Measurements from ENCODE around the gene OVCA2. TPM values are rescaled to one million over a fixed set of nuclear protein-coding genes. Genes with fewer than 3 reads are reported as not detected.
A peak's percentile ranks its signal among the peaks of the same experiment; 100 is the strongest.

Gene OVCA2
- total and polyA plus RNA-seq, 2 donors (not counting 3 experiments of a cell fraction or from before 2014, with no cell fraction given): 41.3 to 84.2 TPM

GRCh38 chr17:2013994-2014317 is 27.9 kb upstream of the OVCA2 start:
- DNase-seq (ENCODE audit: low read depth, low spot score) (no peak), FAIRE-seq (peak; percentile 26)
- ChIA-PET POLR2A (no interaction called here), CTCF (interaction anchor here (1.1 kb wide), 1 partner anchor 12 kb away, joined by 5 read pairs; the partner anchor contains the start of gene RTN4RL1)
- H3K9me1 ChIP-seq (replicated peaks; ENCODE audit: control insufficient read depth, extremely low read depth, insufficient read depth, low read length): no peaks in the 10 kb centered on the region
- no peak overlapping the region for H3K9ac ChIP-seq (replicated peaks; ENCODE audit: extremely low read depth, insufficient read depth, low read length)
- H3K27ac ChIP-seq (ENCODE audit: insufficient read depth, low read depth, low read length): no peak overlapping the region
- H3K4me2 ChIP-seq (ENCODE audit: insufficient read depth, low read length): no peak overlapping the region
- H3K4me1 ChIP-seq (ENCODE audit: control insufficient read depth, extremely low read depth, insufficient read depth, low read length): no peaks in the 10 kb centered on the region
- no TSS peak for BruUV-seq (replicated peaks)
- no peaks in the 10 kb centered on the region for H3K79me2 ChIP-seq (ENCODE audit: control insufficient read depth, insufficient read depth, low read length)
- no peaks in the 10 kb centered on the region for H3K9me3 ChIP-seq (replicated peaks; ENCODE audit: control insufficient read depth, insufficient read depth, low read length)
- no peak overlapping the region for H3K4me3 ChIP-seq (replicated peaks in 1 of 3; ENCODE audit: insufficient read depth in 1 of 3, low read depth in 1 of 3, low read length in 3 of 3)
- no peak overlapping the region for H2AFZ ChIP-seq (ENCODE audit: low read depth, low read length)
- H4K20me1 ChIP-seq (replicated peaks; ENCODE audit: control insufficient read depth, extremely low read depth, insufficient read depth, low read length): no peaks in the 10 kb centered on the region
- intact Hi-C loops (cut with micrococcal nuclease): no loop called here
- no peaks in the 10 kb centered on the region for H3K36me3 ChIP-seq (ENCODE audit: control insufficient read depth in 2 of 2, extremely low read depth in 1 of 2, insufficient read depth in 2 of 2, low read length in 2 of 2)
- H3K27me3 ChIP-seq (ENCODE audit: control insufficient read depth in 2 of 2, insufficient read depth in 2 of 2, low read length in 2 of 2): peaks cover 0 to 6% of the 10 kb centered on the region in 2 experiments
- dilution Hi-C loops (cut with MboI; ENCODE audit: extremely low pct_ligation_motif_present, low sequenced_read_pairs): no loop called here
- no peak for TF ChIP-seq GATA2 (IDR thresholded peaks at IDR 0.05; ENCODE audit: insufficient read depth, insufficient read length, low read depth, low read length)
- no peak for TF ChIP-seq EZH2 (IDR thresholded peaks at IDR 0.05; ENCODE audit: borderline replicate concordance, low read depth, low read length, severe bottlenecking)
- no peak for TF ChIP-seq FOS (IDR thresholded peaks at IDR 0.05; ENCODE audit: borderline replicate concordance, insufficient read depth, low read length)
- no peak for TF ChIP-seq CTCF (IDR thresholded peaks at IDR 0.05; ENCODE audit: extremely low read depth in 1 of 2, insufficient read depth in 1 of 2, low read depth in 1 of 2, low read length in 2 of 2)
- TF ChIP-seq MAX (IDR thresholded peaks at IDR 0.05; ENCODE audit: insufficient read depth, insufficient read length): no peak
- TF ChIP-seq POLR2AphosphoS5 (IDR thresholded peaks at IDR 0.05; ENCODE audit: insufficient read depth, low read depth, low read length): no peak
- TF ChIP-seq JUN (IDR thresholded peaks at IDR 0.05; ENCODE audit: borderline replicate concordance, insufficient read depth, insufficient read length, low read depth): no peak
- TF ChIP-seq MYC (IDR thresholded peaks at IDR 0.05; ENCODE audit: low read depth, low read length): no peak
- TF ChIP-seq POLR2A (IDR thresholded peaks at IDR 0.05; ENCODE audit: low read depth, low read length): no peak

All from endothelial cell of umbilical vein (primary cell).